Rectal smooth muscle tissue (tissue), 1 donor: ENCODE results near the gene MAGEC2.

Experiments used
- H3K27ac ChIP-seq: one replicate; pipeline ENCODE4 v1.7.0; 2013; ENCODE audit warnings: low read depth, low read length, inconsistent platforms
- H3K27me3 ChIP-seq: one replicate; pipeline ENCODE4 v1.7.0; 2013; ENCODE audit warnings: low read length; ENCODE audit not compliant: control insufficient read depth, insufficient read depth
- H3K36me3 ChIP-seq: one replicate; pipeline ENCODE4 v1.7.0; 2013; ENCODE audit warnings: low read length; ENCODE audit not compliant: control insufficient read depth, insufficient read depth
- H3K4me1 ChIP-seq: one replicate; pipeline ENCODE4 v1.7.0; 2013; ENCODE audit warnings: low read length; ENCODE audit not compliant: control insufficient read depth, insufficient read depth
- H3K4me3 ChIP-seq: one replicate; pipeline ENCODE4 v1.7.0; 2013; ENCODE audit warnings: low read length
- H3K9ac ChIP-seq: one replicate; pipeline ENCODE4 v1.7.0; 2013; ENCODE audit warnings: low read length

The MAGEC2 gene, protein sequence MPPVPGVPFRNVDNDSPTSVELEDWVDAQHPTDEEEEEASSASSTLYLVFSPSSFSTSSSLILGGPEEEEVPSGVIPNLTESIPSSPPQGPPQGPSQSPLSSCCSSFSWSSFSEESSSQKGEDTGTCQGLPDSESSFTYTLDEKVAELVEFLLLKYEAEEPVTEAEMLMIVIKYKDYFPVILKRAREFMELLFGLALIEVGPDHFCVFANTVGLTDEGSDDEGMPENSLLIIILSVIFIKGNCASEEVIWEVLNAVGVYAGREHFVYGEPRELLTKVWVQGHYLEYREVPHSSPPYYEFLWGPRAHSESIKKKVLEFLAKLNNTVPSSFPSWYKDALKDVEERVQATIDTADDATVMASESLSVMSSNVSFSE

DNA sequence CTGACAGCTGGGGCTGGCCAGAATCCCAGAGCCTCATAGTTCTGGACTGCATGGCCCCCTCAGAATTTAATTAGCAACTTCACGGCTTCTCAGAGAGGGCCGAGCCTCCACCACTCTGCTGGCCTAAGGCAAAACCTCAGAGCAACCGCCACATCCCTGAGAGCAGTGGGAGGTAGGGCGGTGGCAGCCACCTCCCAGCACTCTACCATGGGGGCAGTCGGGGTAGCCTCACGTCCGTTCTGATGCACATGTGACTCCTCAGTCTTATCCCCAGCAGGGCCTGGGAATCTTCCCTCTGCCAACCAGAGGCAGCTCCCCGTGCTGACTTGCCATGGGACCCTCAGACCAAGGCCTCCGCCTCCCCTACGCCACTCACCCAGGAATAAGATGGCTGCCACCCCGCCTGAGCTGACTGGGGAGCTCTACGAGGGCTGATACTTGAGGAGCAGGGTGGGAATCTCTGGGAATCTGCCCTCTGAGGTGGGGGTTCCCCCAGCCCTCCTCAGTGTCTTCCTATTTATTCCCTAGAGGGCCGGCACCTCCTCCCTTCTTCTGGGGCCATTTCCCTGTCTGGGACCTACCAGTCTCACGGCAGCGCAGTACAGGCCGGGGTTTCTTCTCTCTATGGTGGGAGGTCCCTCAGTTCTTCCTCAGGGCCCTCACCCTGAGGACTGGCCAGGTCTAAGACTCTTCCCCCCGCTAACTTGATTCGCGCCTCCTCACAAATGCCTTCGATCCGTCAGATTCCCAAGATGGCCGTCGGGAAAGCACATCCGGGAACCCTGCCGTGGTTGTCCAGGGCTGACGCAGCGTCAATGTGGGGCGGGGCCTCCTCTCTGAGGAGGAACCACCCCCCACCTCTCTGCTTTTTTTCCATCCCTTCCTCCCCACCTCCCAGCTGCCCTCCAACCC lies at the start of gene MAGEC2:
MAGEC2 (minus strand) TSS at position 769 of the 912 bp plus-strand sequence. CDS start 1,303 bp downstream, outside the sequence.
- H3K27ac ChIP-seq = no peak within 1 kb of the TSS
- no peak within 1 kb of the TSS for H3K4me3 ChIP-seq
- H3K36me3 ChIP-seq = no peaks in the 10 kb centered on the region

DNA sequence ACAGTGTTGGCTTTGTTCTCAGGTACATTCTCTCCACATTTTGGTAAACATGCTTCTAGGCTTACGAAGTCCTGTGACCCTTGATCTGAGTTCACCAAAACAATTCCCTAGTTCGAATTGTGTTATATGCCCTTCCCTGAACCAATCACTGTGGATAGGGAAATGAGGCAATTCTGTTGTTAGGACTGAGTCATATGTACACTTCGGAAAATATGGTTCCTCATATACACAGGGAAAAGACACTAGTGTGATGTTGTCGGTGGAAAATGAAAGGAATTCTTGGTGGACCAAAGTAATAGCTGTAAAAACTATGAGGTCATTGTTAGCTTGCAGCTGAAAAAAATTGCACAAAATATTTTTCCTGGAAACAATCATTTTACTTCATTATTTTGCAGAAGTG lies 46.6 kb upstream of the MAGEC2 start:
- H3K4me3 ChIP-seq = no peak overlapping the region
- no peak overlapping the region for H3K27ac ChIP-seq
- no peaks in the 10 kb centered on the region for H3K27me3 ChIP-seq
- H3K4me1 ChIP-seq = no peaks in the 10 kb centered on the region
- H3K9ac ChIP-seq = no peak overlapping the region
- no peaks in the 10 kb centered on the region for H3K36me3 ChIP-seq

More for the DNA sequence above, at the start of gene MAGEC2:
- Histone ChIP-seq H3K27me3 (no peaks in the 10 kb centered on the region), H3K9ac (no peak within 1 kb of the TSS), H3K4me1 (no peaks in the 10 kb centered on the region)

DNA sequence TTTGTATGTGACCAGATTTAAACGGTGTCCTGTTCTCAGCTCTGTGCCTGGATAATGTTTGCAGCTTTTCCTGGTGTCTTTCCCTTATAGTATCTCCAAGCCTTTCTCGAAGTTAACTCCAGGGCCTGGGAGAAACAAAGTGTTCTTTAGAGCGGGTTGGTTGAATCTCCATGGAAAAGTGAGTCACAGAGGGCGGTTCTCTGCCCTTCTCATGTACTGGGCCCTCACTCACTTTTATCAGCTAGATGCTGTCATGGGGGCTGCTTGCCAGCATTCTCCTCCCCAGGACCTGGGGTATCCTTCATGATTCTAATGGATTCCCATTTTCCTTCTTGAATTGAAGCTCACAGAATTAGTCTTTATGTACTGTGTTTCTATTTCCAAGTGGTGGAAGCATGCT lies 46.1 kb upstream of the MAGEC2 start:
- no peaks in the 10 kb centered on the region for H3K27me3 ChIP-seq
- H3K27ac ChIP-seq = no peak overlapping the region
- H3K4me3 ChIP-seq = no peak overlapping the region
- H3K36me3 ChIP-seq = no peaks in the 10 kb centered on the region
- no peaks in the 10 kb centered on the region for H3K4me1 ChIP-seq
- H3K9ac ChIP-seq = no peak overlapping the region

DNA sequence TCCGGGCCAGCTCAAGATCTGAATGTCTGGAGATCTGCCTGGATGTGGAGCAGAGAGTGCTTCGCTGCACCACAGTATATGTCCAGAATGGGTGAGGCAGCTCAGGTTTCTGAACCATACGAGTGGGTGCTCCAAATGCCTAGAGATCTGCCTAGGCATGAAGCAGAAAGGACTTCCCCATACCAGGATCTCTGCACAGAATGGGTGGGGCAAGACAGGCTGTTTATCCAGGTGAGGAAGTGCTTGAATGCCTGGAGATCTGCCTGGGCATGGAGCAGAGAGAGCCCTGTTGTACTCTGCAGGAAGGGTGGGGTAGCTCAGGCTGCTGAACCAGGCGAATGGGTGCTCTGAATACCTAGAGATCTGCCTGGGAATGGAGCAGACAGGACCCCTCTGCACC lies 45.4 kb upstream of the MAGEC2 start:
- H3K27ac ChIP-seq = no peak overlapping the region
- H3K36me3 ChIP-seq = no peaks in the 10 kb centered on the region

DNA sequence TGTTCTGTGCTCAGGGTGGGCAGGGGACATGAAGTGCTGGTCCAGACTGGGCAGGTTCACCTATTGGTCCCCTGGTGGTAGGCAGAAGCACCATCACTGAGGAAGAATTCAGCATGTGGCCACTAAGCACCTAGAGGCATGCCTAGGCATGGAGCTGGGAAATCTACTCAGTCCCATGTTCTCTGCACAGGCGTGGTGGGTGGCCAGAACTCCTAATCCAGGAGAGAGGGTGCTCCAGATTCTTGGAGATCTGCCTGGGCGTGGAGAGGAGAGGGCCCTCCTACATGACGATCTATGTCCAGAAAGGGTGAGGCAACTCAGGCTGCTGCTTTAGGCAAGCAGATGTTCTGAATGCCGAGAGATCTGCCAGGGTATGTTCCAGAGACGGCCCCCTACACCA lies 44.6 kb upstream of the MAGEC2 start:
- no peaks in the 10 kb centered on the region for H3K27me3 ChIP-seq

More for the DNA sequence above, 45.4 kb upstream of the MAGEC2 start:
- H3K4me1 ChIP-seq = no peaks in the 10 kb centered on the region
- H3K27me3 ChIP-seq = no peaks in the 10 kb centered on the region
- H3K4me3 ChIP-seq = no peak overlapping the region
- no peak overlapping the region for H3K9ac ChIP-seq

DNA sequence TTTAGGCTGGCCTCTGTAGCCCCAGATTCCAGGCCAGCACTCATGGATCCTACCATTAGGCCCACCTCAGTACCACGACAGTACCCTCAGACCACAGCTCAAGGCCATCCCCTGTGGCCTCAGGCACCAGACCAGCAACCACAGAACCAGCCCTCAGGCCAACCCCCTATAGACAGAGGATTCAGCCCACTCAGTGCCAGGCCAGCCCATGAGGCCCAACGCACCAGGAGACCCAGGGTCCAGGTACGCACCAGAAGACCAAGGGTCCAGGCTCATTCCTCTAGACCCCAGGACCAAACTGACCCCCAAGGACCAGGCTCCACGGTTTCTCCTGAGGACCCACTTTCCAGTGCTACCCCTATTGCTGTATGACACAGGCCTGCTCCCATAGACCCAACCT lies 39.5 kb upstream of the MAGEC2 start:
- Histone ChIP-seq H3K4me3 (no peak overlapping the region), H3K9ac (no peak overlapping the region), H3K4me1 (no peaks in the 10 kb centered on the region), H3K27ac (no peak overlapping the region), H3K27me3 (no peaks in the 10 kb centered on the region), H3K36me3 (no peaks in the 10 kb centered on the region)

More for the DNA sequence above, 44.6 kb upstream of the MAGEC2 start:
- H3K36me3 ChIP-seq = no peaks in the 10 kb centered on the region
- H3K9ac ChIP-seq = no peak overlapping the region
- no peak overlapping the region for H3K4me3 ChIP-seq
- no peak overlapping the region for H3K27ac ChIP-seq
- no peaks in the 10 kb centered on the region for H3K4me1 ChIP-seq

DNA sequence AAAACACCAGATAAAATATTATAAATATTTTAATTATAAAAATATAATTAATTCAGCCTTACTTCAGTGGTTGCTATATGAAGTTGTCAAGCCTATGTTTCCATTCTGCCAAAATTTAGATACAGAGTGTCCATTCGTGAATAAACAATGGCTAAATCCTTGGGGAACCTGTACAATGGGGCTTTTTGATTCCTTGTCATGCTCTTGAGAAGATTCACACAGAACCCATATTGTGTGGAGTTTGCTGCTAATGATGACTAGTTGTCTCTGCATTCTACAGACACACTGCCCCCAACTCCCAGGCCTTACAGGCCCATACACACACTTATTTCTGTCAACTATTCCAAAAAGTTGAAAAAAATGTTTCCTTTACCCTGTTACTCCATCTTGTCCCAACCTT lies 33.4 kb upstream of the MAGEC2 start:
- Histone ChIP-seq H3K27ac (no peak overlapping the region), H3K4me1 (no peaks in the 10 kb centered on the region), H3K36me3 (no peaks in the 10 kb centered on the region), H3K4me3 (no peak overlapping the region), H3K27me3 (no peaks in the 10 kb centered on the region), H3K9ac (no peak overlapping the region)

DNA sequence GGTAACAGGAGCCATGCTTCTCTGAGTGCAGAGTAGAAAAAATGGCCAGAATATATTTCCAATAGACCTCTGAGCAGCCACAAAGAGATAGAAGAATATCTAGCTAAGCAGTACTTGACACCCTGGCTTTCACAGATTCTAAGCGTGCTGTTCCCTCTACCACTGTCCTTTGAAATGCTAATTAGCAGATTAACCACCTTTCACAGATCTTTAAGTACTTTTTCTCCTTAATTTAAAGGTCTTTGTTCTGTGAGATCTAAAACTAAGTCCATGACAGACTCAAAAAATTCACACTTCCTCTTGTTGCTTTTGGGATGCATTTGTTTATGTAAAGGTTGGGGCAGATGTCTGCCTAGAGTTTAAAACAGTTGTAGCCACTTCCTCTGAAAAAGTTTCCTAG lies 28.3 kb upstream of the MAGEC2 start:
- Histone ChIP-seq H3K4me1 (no peaks in the 10 kb centered on the region), H3K27me3 (no peaks in the 10 kb centered on the region), H3K27ac (no peak overlapping the region), H3K4me3 (no peak overlapping the region), H3K36me3 (no peaks in the 10 kb centered on the region), H3K9ac (no peak overlapping the region)

DNA sequence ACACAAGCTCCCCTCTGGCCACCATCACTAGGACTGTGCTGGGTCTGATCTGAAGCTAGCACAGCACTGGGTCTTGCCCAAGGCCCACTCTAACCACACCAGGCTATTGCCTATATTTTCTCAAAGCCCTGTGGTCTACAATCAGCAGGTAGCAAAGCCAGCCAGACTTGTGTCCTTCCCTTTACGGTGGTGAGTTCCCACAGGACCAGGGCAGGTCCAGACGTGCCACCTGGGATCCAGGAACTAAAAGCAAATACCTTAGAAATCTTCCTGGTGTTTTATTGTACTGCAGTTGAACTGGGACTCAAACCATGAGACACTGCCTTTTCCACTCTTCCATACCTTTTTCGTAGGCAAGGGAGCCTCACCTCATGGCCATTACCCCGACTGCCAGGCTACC lies 9.0 kb upstream of the MAGEC2 start:
- no peaks in the 10 kb centered on the region for H3K36me3 ChIP-seq
- H3K4me3 ChIP-seq = no peak overlapping the region
- H3K9ac ChIP-seq = no peak overlapping the region
- H3K27me3 ChIP-seq = no peaks in the 10 kb centered on the region
- no peaks in the 10 kb centered on the region for H3K4me1 ChIP-seq
- H3K27ac ChIP-seq = no peak overlapping the region

DNA sequence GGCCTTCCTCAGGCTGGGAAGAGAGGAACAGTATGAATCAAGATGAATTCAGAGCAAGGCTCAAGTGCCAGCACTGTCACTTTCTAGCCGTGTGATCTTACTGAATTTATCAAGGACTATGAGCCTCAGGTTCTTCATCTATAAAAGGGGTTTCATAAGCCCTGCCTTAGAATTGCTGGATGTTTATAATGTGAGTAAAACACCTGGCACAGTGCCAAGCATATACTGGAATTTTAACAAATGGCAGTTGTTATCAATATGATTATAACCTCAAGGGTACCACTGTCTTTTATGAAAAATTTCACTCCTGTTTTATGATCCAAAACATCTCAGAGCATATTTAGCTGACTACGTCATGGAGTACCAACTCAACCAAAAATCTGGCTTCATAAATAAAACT lies 4.0 kb downstream of the MAGEC2 start:
- Histone ChIP-seq H3K36me3 (no peaks in the 10 kb centered on the region), H3K9ac (no peak overlapping the region), H3K4me3 (no peak overlapping the region), H3K4me1 (no peaks in the 10 kb centered on the region), H3K27ac (no peak overlapping the region), H3K27me3 (no peaks in the 10 kb centered on the region)

DNA sequence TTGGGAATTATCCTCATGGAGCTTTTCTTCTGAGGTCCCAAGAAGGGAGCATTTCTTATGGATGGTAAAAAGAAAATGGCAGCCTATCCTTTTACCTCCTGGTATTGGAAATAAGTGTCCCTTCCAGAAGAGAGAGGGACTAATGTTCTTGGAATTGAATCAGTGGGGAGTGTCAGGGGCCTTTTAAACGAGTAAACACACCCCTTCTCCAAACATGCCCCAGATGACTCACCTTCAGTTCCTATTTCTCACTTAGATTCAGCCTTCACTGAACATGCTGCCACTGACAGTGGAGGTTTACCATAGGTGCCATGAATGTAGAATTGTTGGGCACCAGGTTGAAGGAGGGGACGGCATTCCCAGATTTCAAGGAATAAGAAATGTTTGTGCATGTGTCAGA lies 19.0 kb downstream of the MAGEC2 start:
- Histone ChIP-seq H3K4me3 (no peak overlapping the region), H3K27me3 (no peaks in the 10 kb centered on the region), H3K36me3 (no peaks in the 10 kb centered on the region), H3K9ac (no peak overlapping the region), H3K27ac (no peak overlapping the region), H3K4me1 (no peaks in the 10 kb centered on the region)

DNA sequence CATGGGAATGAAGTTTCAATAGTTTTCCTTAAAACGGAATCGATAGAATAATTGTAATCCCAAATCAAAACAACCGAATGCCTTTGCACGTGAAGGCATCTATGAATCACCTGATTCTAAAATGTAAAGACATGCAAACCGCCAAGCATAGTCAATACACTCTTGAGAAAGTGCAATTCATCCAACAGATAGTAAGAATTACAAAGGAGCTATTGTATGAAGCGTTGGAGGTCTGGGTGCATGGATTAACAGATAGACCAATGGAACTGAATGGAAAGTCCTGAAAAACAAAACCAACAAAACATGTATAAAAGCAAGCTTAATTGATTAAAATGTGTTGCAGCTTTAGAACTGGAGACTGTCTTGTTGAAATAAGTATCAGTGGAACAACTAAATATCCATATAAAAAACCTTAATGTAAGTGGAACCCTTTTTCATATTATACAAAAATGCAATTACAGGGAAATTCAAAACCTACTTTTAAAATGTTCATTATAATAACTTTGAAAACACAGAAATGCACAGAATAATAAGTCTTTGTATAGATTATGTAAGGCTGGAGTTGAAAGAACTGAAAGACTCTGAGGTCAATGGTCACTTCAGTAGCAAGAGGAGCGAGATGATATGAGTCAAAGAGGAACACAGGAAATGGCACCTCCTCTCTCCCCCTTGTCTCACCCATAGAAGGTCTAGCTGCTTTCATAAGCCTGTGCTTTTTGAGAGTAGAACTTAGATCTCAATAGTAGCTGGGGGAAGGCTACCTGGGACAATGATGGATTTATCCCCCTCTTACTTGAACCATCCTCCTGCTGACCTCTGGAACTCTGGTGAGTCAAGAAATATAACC lies 20.1 kb downstream of the MAGEC2 start:
- no peak overlapping the region for H3K9ac ChIP-seq
- no peaks in the 10 kb centered on the region for H3K27me3 ChIP-seq
- no peaks in the 10 kb centered on the region for H3K36me3 ChIP-seq
- no peak overlapping the region for H3K4me3 ChIP-seq
- H3K4me1 ChIP-seq = no peaks in the 10 kb centered on the region
- H3K27ac ChIP-seq = no peak overlapping the region
